Neural progenitor cell (in vitro differentiated cells): ENCODE data around the gene CLCNKA.

ENCODE experiments used
- EZH2 ChIP-seq: fragments of 200-600 bp; sonication (generic); IDR thresholded peaks from 2 replicates; pipeline ENCODE4 v1.6.1; 2017; ENCODE audit warnings: antibody characterized with exemption, mild to moderate bottlenecking, moderate library complexity
- EZH2phosphoT487 ChIP-seq: fragments of 200-600 bp; sonication (generic); IDR thresholded peaks from 2 replicates; pipeline ENCODE4 v1.6.1; 2017; ENCODE audit warnings: antibody characterized with exemption
- TF ChIP-seq, protein P1 (sequence below): fragments of 200-600 bp; sonication (generic); IDR thresholded peaks from 2 replicates; pipeline ENCODE4 v1.5.1; 2017; ENCODE audit warnings: antibody characterized with exemption, mild to moderate bottlenecking

DNA sequence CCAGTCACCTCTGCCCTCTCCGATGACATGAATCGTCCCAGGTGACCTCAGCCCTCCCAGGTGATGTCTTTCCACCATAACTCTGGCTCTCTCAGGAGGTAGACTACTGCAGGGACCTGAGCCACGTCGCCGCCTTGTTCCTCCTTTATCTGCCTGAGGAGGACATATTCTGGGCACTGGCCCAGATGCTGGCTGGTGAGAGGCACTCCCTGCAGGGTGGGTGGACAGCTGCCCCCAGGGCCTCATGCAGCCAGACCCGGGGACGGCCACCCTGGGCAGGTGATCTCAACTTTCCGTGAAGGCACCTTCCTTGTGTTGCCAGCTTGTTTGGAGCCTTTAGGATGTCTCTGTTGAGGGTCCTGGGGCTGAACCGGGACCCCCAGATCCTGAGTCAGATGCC lies 32.1 kb upstream of the CLCNKA start:
- TF ChIP-seq, protein P1, sequence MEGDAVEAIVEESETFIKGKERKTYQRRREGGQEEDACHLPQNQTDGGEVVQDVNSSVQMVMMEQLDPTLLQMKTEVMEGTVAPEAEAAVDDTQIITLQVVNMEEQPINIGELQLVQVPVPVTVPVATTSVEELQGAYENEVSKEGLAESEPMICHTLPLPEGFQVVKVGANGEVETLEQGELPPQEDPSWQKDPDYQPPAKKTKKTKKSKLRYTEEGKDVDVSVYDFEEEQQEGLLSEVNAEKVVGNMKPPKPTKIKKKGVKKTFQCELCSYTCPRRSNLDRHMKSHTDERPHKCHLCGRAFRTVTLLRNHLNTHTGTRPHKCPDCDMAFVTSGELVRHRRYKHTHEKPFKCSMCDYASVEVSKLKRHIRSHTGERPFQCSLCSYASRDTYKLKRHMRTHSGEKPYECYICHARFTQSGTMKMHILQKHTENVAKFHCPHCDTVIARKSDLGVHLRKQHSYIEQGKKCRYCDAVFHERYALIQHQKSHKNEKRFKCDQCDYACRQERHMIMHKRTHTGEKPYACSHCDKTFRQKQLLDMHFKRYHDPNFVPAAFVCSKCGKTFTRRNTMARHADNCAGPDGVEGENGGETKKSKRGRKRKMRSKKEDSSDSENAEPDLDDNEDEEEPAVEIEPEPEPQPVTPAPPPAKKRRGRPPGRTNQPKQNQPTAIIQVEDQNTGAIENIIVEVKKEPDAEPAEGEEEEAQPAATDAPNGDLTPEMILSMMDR = no peak
- TF ChIP-seq EZH2phosphoT487 (no peak), EZH2 (no peak)
